ENCODE data around the gene IGSF3. TPM values are rescaled to one million over a fixed set of nuclear protein-coding genes. Genes with fewer than 3 reads are reported as not detected.
A peak's percentile ranks its signal among the peaks of the same experiment; 100 is the strongest.

IGSF3 gene
- total RNA-seq, 1 experiment from 2014 or later, result 30.1 TPM

- peak overlapping the region; percentile 42 for H3K27ac ChIP-seq
- no peaks in the 10 kb centered on the region for H3K27me3 ChIP-seq (ENCODE audit: insufficient read depth, low read depth)
- no peaks in the 10 kb centered on the region; the same call in 1 of the 2 replicates for H4K20me1 ChIP-seq (ENCODE audit: insufficient read depth)
- peak overlapping the region; percentile 85 for H2AFZ ChIP-seq
- no peaks in the 10 kb centered on the region for H3K9me2 ChIP-seq (ENCODE audit: insufficient read depth)
- BruUV-seq (replicated peaks), result no TSS peak
- ChIA-PET CTCF (interaction anchor here (0.7 to 0.9 kb wide), 2 partner anchors 57 to 126 kb away, joined by 8 to 14 read pairs; no protein-coding TSS in a partner anchor), POLR2A (ENCODE audit: unreplicated experiment) (interaction anchor here (0.6 to 1.0 kb wide), 3 partner anchors 29 to 393 kb away, joined by 3 to 9 read pairs (median 9); partner anchors contain the start of gene TTF2)
- H3K79me2 ChIP-seq (ENCODE audit: low read depth), result peaks cover 51% of the 10 kb centered on the region
- H3K4me2 ChIP-seq, result peak overlapping the region; percentile 88
- peaks cover 40% of the 10 kb centered on the region for H3K4me1 ChIP-seq (replicated peaks; ENCODE audit: insufficient read depth)
- H3F3A ChIP-seq (ENCODE audit: insufficient read depth, low read depth), result peaks cover 19% of the 10 kb centered on the region; the same call in 1 of the 2 replicates
- H3K36me3 ChIP-seq (ENCODE audit: low read depth), result peaks cover 5% of the 10 kb centered on the region; the same call in 1 of the 2 replicates
- no peaks in the 10 kb centered on the region for H3K9me3 ChIP-seq (ENCODE audit: insufficient read depth, low read depth)
- DNase-seq, result no peak
- peak overlapping the region; percentile 91 for H3K4me3 ChIP-seq
- intact Hi-C loops (cut with micrococcal nuclease; ENCODE audit: unreplicated experiment), result loop anchor here (2.0 kb wide), 1 partner anchor 26 kb away; no protein-coding TSS in a partner anchor
- TF ChIP-seq CTCF (conservative IDR thresholded peaks at IDR 0.05) (no peak), EZH2 (IDR thresholded peaks at IDR 0.05; ENCODE audit: low read depth) (no peak)
Observed at GRCh38 chr1:116667078-116667574, 407 bp downstream of the IGSF3 start.

DNA sequence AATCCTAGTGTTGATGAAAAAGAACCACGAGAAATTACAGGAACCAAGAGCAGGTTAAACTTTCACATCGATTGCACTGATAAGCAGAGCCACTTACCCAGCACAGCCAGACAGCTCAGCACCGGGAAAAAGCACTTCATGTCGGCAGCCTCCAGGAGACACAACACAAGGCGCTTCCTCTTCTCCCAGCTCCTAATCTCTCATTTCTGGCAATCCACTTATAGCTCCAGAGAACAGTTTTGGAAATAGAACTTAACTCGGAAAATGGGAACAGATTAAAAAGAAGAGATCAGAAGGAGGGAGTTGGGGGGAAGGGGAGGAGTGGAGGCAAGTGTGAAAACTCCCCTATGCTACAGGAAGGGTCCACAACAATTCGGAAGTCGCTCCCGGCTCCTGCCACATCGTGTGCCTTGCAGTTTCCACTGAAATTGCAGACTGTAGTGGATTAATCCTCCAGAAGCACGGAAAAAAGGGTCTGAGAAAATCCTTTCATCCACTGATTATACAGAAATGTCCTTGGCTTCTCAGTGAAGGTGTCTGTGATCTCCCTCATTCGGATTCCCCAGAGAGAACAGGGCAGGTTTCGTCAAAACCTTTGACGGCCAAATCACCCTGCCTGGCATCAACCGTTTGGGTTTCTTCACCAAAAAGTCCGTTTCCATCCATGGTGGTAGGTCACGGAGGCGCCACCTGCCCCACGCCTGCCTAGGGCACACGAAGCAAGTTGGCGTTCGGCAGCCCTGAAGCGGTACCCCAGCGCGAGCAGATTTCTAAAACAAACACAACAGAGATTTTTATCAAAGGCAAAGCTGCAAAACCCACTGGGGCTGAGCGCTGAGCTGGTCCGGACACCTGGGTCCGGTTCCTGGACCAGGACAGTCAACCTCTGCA is 1.1 kb downstream of the IGSF3 start:
- H2AFZ ChIP-seq, result peak overlapping the region; percentile 85
- CTCF ChIA-PET, result no interaction called here
- H3K9me3 ChIP-seq (ENCODE audit: insufficient read depth, low read depth), result no peaks in the 10 kb centered on the region
- peaks cover 58% of the 10 kb centered on the region for H3K79me2 ChIP-seq (ENCODE audit: low read depth)
- peak overlapping the region; percentile 88 for H3K4me2 ChIP-seq
- peaks cover 19% of the 10 kb centered on the region; the same call in 1 of the 2 replicates for H3F3A ChIP-seq (ENCODE audit: insufficient read depth, low read depth)
- no peaks in the 10 kb centered on the region for H3K27me3 ChIP-seq (ENCODE audit: insufficient read depth, low read depth)
- peak overlapping the region; percentile 42 for H3K27ac ChIP-seq
- H3K9me2 ChIP-seq (ENCODE audit: insufficient read depth), result no peaks in the 10 kb centered on the region
- intact Hi-C loops (cut with micrococcal nuclease; ENCODE audit: unreplicated experiment), result loop anchor here (2.0 kb wide), 1 partner anchor 26 kb away; no protein-coding TSS in a partner anchor
- H3K4me1 ChIP-seq (replicated peaks; ENCODE audit: insufficient read depth), result peaks cover 40% of the 10 kb centered on the region
- no peak for DNase-seq
- H3K4me3 ChIP-seq, result peak overlapping the region; percentile 91
- no peaks in the 10 kb centered on the region; the same call in 1 of the 2 replicates for H4K20me1 ChIP-seq (ENCODE audit: insufficient read depth)
- POLR2A ChIA-PET (ENCODE audit: unreplicated experiment), result interaction anchor here (1.0 kb wide), 1 partner anchor 30 kb away, joined by 9 read pairs; no protein-coding TSS in a partner anchor
- no peak for TF ChIP-seq EZH2 (IDR thresholded peaks at IDR 0.05; ENCODE audit: low read depth)
- TF ChIP-seq CTCF (conservative IDR thresholded peaks at IDR 0.05), result no peak
- BruUV-seq (replicated peaks), result TSS peak; percentile 35
- peaks cover 5% of the 10 kb centered on the region; the same call in 1 of the 2 replicates for H3K36me3 ChIP-seq (ENCODE audit: low read depth)

DNA sequence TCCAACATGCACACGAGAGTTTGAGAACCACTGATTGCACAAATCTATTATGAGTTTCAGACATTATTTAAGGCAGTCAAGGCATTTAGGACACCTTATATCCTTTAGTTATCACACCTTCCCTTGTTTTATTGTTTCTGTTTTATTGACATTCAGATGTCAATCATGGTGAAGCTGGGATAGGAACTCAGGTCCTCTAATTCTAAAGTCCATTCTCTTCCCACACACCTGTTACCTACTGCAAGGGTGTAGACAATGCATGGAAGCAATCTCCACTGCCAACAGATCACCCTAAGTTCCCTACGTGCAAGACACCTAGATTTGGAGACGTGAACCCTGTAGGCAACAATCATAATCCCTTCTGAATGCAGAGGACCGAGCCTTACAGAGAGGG is 2.6 kb downstream of the IGSF3 start:
- peaks cover 40% of the 10 kb centered on the region for H3K4me1 ChIP-seq (replicated peaks; ENCODE audit: insufficient read depth)
- H3K9me2 ChIP-seq (ENCODE audit: insufficient read depth), result no peaks in the 10 kb centered on the region
- peaks cover 5% of the 10 kb centered on the region; the same call in 1 of the 2 replicates for H3K36me3 ChIP-seq (ENCODE audit: low read depth)
- no peaks in the 10 kb centered on the region for H3K9me3 ChIP-seq (ENCODE audit: insufficient read depth, low read depth)
- no peak overlapping the region for H2AFZ ChIP-seq
- ChIA-PET POLR2A (ENCODE audit: unreplicated experiment) (no interaction called here), CTCF (no interaction called here)
- no peaks in the 10 kb centered on the region for H3K27me3 ChIP-seq (ENCODE audit: insufficient read depth, low read depth)
- H3K4me2 ChIP-seq, result peak overlapping the region; percentile 88
- no peaks in the 10 kb centered on the region; the same call in 1 of the 2 replicates for H4K20me1 ChIP-seq (ENCODE audit: insufficient read depth)
- no peak for DNase-seq
- TF ChIP-seq EZH2 (IDR thresholded peaks at IDR 0.05; ENCODE audit: low read depth) (no peak), CTCF (conservative IDR thresholded peaks at IDR 0.05) (no peak)
- peaks cover 65% of the 10 kb centered on the region for H3K79me2 ChIP-seq (ENCODE audit: low read depth)
- peaks cover 19% of the 10 kb centered on the region; the same call in 1 of the 2 replicates for H3F3A ChIP-seq (ENCODE audit: insufficient read depth, low read depth)
- peak overlapping the region; percentile 91; the same call in 1 of the 2 replicates for H3K4me3 ChIP-seq
- intact Hi-C loops (cut with micrococcal nuclease; ENCODE audit: unreplicated experiment), result no loop called here
- H3K27ac ChIP-seq, result no peak overlapping the region
- BruUV-seq (replicated peaks), result no TSS peak
